Myocyte (in vitro differentiated cells): ENCODE results near the gene GNPTAB. TPM values are rescaled to one million over a fixed set of nuclear protein-coding genes. Genes with fewer than 3 reads are reported as not detected.
A peak's percentile ranks its signal among the peaks of the same experiment; 100 is the strongest.

ENCODE experiments used
- DNase-seq: peaks from one replicate; pipeline ENCODE4 v3.0.0-alpha.2; 2012; ENCODE audit warnings: low read depth
- total RNA-seq: library from RNA; depleted of rRNA; stranded (reverse); fragments of >200 nt; gene quantifications from 2 replicates; pipeline ENCODE4 v1.2.3, GENCODE V29; 2014

GNPTAB gene
- total RNA-seq, 1 donor from 2014 or later, result 33.5 TPM

- peak; percentile 56 for DNase-seq
Observed at GRCh38 chr12:101697930-101698799, 132.6 kb downstream of the GNPTAB start.

DNA sequence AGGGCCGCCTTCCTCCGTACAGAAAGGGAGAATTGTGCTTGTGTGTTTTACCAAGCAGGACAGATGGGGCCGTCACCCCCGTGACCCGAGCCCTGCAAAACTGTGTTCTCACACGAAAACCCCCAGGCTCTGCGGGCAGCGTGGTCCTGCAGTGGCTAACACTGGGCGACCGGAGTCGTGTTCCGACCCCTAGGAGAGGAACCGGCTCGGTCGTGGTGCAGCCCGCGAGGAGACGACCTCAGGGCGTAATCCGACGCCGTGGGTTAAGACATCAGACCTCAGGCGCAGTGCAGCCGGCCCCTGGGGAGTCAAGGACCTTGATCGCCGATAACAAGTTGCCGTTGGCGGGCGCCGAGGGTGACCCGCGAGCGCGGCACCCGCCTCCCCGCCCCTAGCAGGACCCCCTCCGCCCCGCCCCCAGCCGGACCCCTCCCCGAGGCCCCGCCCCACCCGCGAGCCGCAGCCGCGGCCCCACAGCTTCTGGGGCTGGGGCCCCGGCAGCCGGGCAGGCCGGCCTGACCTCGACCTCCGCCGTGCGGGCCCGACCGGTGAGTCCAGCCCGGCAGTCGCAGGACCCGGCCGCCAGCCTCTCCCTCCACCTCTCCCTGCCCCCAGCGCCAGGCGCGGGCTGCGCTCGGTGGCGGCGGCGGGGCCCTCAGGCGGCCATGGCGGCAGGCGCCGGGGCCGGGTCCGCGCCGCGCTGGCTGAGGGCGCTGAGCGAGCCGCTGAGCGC, 133.4 kb downstream of the GNPTAB start, which contains the start of gene CHPT1:
Gene CHPT1, plus strand, starts transcription at position 444 of the 733 bp plus-strand sequence. Its CDS starts 222 bp downstream, at position 666.
- DNase-seq, result peak; percentile 77

GRCh38 chr12:101696251-101697196, 134.2 kb downstream of the GNPTAB start:
- DNase-seq, result no peak

DNA sequence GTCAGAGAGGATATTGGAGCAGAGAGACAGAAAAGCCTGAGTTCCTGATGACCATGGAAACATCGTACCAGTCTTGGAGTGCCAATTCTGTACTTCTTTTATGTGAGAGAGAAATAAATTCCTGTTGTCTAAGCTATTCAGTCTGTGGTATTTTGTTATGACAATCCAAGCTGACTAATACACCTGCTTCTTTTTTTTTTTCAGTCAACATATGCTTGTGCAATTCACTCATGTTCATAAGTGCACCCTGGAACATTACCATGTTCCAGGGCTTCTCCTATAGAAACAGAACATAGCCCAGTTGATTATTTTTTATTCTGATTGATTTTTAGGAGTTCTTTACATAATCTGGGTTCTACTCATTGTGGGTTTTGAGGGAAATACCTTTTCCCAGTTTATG, 135.1 kb downstream of the GNPTAB start:
- no peak for DNase-seq

Other genes starting within 250 kb of the GNPTAB start
- gene MYBPC1, start 236.0 kb downstream of the GNPTAB start, total RNA-seq, result 1.4 and 8.4 TPM in 2 replicates
- gene CHPT1, start 133.3 kb downstream of the GNPTAB start, total RNA-seq, result 59.7 and 78.5 TPM in 2 replicates
- 0.05 and 0.21 TPM in 2 replicates for gene SYCP3, start 91.5 kb downstream of the GNPTAB start, total RNA-seq
- 5.6 and 10.6 TPM in 2 replicates for gene DRAM1, start 46.6 kb upstream of the GNPTAB start, total RNA-seq
- gene WASHC3, start 231.0 kb upstream of the GNPTAB start, total RNA-seq, result 67.1 and 72.0 TPM in 2 replicates